Endothelial cell (in vitro differentiated cells): Measurements from ENCODE around the gene TEX11. TPM values are rescaled to one million over a fixed set of nuclear protein-coding genes. Genes with fewer than 3 reads are reported as not detected.
"Not testable (repeated sequence)": the region's sequence is repeated elsewhere in the genome, so short reads cannot be mapped to it uniquely, and the experiment has no call there.

Source experiments
- DNase-seq: peaks from one replicate; pipeline ENCODE4 v3.0.0; 2021; ENCODE audit warnings: low spot score
- H3K27ac Mint-ChIP-seq: one replicate; pipeline ENCODE4 v1.8.0; 2021; ENCODE audit warnings: mixed read lengths, inconsistent platforms; ENCODE audit not compliant: unreplicated experiment
- H3K27me3 Mint-ChIP-seq: one replicate; pipeline ENCODE4 v1.8.0; 2021; ENCODE audit warnings: mild to moderate bottlenecking, moderate library complexity, mixed read lengths, inconsistent platforms; ENCODE audit not compliant: unreplicated experiment
- H3K36me3 Mint-ChIP-seq: one replicate; pipeline ENCODE4 v1.8.0; 2021; ENCODE audit warnings: mild to moderate bottlenecking, low read depth, mixed read lengths, inconsistent platforms; ENCODE audit not compliant: unreplicated experiment
- H3K4me1 Mint-ChIP-seq: one replicate; pipeline ENCODE4 v1.8.0; 2021; ENCODE audit warnings: mild to moderate bottlenecking, mixed read lengths, inconsistent platforms; ENCODE audit not compliant: unreplicated experiment
- H3K4me3 Mint-ChIP-seq: one replicate; pipeline ENCODE4 v1.8.0; 2021; ENCODE audit warnings: mild to moderate bottlenecking, mixed read lengths, inconsistent platforms; ENCODE audit not compliant: unreplicated experiment
- H3K9me3 Mint-ChIP-seq: one replicate; pipeline ENCODE4 v1.8.0; 2021; ENCODE audit warnings: mixed read lengths, inconsistent platforms; ENCODE audit not compliant: unreplicated experiment
- total RNA-seq: library from RNA; stranded (reverse); fragmentation: NEBNext Ultra II Directional; extraction: Animal tissue kit (Norgen Biotek cat#: 25700); gene quantifications from one replicate; pipeline ENCODE4 v1.2.1, GENCODE V29; 2021; ENCODE audit not compliant: unreplicated experiment
- TF ChIP-seq, protein P1 (sequence below): fragments of 200-600 bp; sonication (generic); IDR thresholded peaks from one replicate; pipeline ENCODE4 v1.5.0; 2021; ENCODE audit warnings: antibody characterized with exemption; ENCODE audit not compliant: unreplicated experiment

TEX11 gene
- total RNA-seq, 1 donor from 2014 or later = not detected

GRCh38 chrX:70535198-70535597 is 373.3 kb downstream of the TEX11 start:
- Mint-ChIP-seq H3K27me3 (peaks cover 1% of the 10 kb centered on the region), H3K27ac (no peak overlapping the region), H3K36me3 (no peaks in the 10 kb centered on the region), H3K9me3 (no peaks in the 10 kb centered on the region), H3K4me1 (no peaks in the 10 kb centered on the region), H3K4me3 (no peak overlapping the region)
- TF ChIP-seq, protein P1, sequence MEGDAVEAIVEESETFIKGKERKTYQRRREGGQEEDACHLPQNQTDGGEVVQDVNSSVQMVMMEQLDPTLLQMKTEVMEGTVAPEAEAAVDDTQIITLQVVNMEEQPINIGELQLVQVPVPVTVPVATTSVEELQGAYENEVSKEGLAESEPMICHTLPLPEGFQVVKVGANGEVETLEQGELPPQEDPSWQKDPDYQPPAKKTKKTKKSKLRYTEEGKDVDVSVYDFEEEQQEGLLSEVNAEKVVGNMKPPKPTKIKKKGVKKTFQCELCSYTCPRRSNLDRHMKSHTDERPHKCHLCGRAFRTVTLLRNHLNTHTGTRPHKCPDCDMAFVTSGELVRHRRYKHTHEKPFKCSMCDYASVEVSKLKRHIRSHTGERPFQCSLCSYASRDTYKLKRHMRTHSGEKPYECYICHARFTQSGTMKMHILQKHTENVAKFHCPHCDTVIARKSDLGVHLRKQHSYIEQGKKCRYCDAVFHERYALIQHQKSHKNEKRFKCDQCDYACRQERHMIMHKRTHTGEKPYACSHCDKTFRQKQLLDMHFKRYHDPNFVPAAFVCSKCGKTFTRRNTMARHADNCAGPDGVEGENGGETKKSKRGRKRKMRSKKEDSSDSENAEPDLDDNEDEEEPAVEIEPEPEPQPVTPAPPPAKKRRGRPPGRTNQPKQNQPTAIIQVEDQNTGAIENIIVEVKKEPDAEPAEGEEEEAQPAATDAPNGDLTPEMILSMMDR = no peak
- DNase-seq = no peak

DNA sequence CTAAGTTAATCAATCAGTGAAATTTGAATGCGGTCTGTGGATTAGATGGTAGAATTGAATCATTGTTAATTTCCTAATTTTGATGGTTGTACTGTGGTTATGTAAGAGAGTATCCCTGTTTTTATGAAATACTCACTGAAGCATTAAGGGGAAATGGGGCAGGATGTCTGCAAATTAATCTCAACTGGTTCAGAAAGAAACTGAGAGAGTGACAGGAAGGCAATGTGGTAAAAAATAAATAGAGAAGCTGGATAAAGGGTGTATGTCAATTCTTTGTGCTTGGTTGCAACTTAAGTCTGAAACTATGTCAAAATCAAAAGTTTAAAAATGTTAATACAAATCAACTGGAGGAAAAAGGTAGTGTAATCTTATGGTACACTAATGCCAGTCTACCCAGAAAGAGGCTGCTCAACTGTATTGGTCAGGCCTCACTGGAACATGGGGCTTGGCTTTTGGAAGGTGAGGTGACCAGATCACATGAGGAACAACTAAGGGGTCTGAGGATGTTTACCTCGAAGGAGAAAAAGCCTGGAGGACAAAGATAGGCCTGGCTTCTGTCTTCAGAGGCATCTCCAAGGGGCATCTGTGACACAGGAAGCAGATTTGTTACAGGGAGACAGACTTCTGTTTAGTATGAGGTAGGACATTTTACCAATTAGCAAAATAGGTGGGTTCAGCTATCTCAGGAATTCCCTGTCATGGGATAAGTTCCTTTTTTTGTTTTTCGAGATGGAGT is 380.7 kb downstream of the TEX11 start:
- H3K9me3 Mint-ChIP-seq = no peaks in the 10 kb centered on the region

GRCh38 chrX:70527053-70527452 is 381.5 kb downstream of the TEX11 start:
- Mint-ChIP-seq H3K36me3 (no peaks in the 10 kb centered on the region), H3K27me3 (peaks cover 3% of the 10 kb centered on the region), H3K27ac (no peak overlapping the region), H3K9me3 (no peaks in the 10 kb centered on the region), H3K4me3 (no peak overlapping the region), H3K4me1 (peaks cover 8% of the 10 kb centered on the region)
- TF ChIP-seq, protein P1 = no peak
- DNase-seq = no peak

More for the DNA sequence above, 380.7 kb downstream of the TEX11 start:
- H3K27ac Mint-ChIP-seq = peak overlapping the region; percentile 4
- TF ChIP-seq, protein P1 = no peak
- no peak overlapping the region for H3K4me3 Mint-ChIP-seq
- DNase-seq = no peak
- no peaks in the 10 kb centered on the region for H3K36me3 Mint-ChIP-seq
- peaks cover 3% of the 10 kb centered on the region for H3K27me3 Mint-ChIP-seq
- peaks cover 8% of the 10 kb centered on the region for H3K4me1 Mint-ChIP-seq

GRCh38 chrX:70525733-70526132 is 382.8 kb downstream of the TEX11 start:
- no peaks in the 10 kb centered on the region for H3K9me3 Mint-ChIP-seq
- H3K4me3 Mint-ChIP-seq = no peak overlapping the region
- TF ChIP-seq, protein P1 = no peak
- no peaks in the 10 kb centered on the region for H3K36me3 Mint-ChIP-seq
- DNase-seq = no peak
- H3K27me3 Mint-ChIP-seq = peaks cover 3% of the 10 kb centered on the region
- no peak overlapping the region for H3K27ac Mint-ChIP-seq
- peaks cover 8% of the 10 kb centered on the region for H3K4me1 Mint-ChIP-seq

DNA sequence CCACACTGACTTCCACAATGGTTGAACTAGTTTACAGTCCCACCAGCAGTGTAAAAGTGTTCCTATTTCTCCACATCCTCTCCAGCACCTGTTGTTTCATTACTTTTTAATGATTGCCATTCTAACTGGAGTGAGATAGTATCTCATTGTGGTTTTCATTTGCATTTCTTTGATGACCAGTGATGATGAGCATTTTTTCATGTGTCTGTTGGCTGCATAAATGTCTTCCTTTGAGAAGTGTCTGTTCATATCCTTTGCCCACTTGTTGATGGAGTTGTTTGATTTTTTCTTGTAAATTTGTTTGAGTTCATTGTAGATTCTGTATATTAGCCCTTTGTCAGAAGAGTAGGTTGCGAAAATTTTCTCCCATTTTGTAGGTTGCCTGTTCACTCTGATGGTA is 392.8 kb downstream of the TEX11 start:
- H3K4me3 Mint-ChIP-seq, H3K36me3 Mint-ChIP-seq, H3K9me3 Mint-ChIP-seq, H3K27ac Mint-ChIP-seq, DNase-seq, H3K27me3 Mint-ChIP-seq, H3K4me1 Mint-ChIP-seq: not testable (repeated sequence)

DNA sequence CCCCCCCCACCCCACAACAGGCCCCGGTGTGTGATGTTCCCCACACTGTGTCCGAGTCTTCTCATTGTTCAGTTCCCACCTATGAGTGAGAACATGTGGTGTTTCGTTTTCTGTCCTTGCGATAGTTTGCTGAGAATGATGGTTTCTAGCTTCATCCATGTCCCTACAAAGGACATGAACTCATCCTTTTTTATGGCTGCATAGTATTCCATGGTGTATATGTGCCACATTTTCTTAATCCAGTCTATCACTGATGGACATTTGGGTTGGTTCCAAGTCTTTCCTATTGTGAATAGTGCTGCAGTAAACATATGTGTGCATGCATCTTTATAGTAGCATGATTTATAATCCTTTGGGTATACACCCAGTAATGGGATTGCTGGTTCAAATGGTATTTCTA is 393.2 kb downstream of the TEX11 start:
- H3K9me3 Mint-ChIP-seq, H3K4me1 Mint-ChIP-seq, H3K36me3 Mint-ChIP-seq, DNase-seq, H3K4me3 Mint-ChIP-seq, H3K27ac Mint-ChIP-seq, H3K27me3 Mint-ChIP-seq: not testable (repeated sequence)
